WTC11 (cell line): ENCODE measurements around the gene CFAP298. TPM values are rescaled to one million over a fixed set of nuclear protein-coding genes. Genes with fewer than 3 reads are reported as not detected.

Experiments used
- ATAC-seq: fragments of 200-7000 bp; cut with Tn5 transposase; 2 replicates; pipeline ENCODE4 v1.10.0; 2021; ENCODE audit warnings: mild to moderate bottlenecking, moderate library complexity
- CTCF ChIA-PET: fragments of 300-600 bp; sonication (Branson Sonifier 250); formaldehyde crosslinking; loops from one replicate; lab custom pipeline; 2021; ENCODE audit warnings: antibody characterized with exemption; lab: Charles Lee
- POLR2A ChIA-PET: fragments of 350-600 bp; sonication (Branson Sonifier 250); formaldehyde crosslinking; loops from one replicate; lab custom pipeline; 2021; ENCODE audit warnings: antibody characterized with exemption; lab: Charles Lee
- DNase-seq: peaks from one replicate; pipeline ENCODE4 v3.0.0; 2021; ENCODE audit warnings: low spot score
- H3K27ac Mint-ChIP-seq: 2 replicates; pipeline ENCODE4 v1.8.0; 2021; ENCODE audit warnings: mixed read lengths
- H3K27me3 Mint-ChIP-seq: 2 replicates; pipeline ENCODE4 v1.8.0; 2021; ENCODE audit warnings: low read depth, mild to moderate bottlenecking, moderate library complexity, mixed read lengths
- H3K36me3 Mint-ChIP-seq: 2 replicates; pipeline ENCODE4 v1.8.0; 2021; ENCODE audit warnings: mixed read lengths
- H3K4me1 Mint-ChIP-seq: 2 replicates; pipeline ENCODE4 v1.8.0; 2022; ENCODE audit warnings: mixed read lengths
- H3K4me3 Mint-ChIP-seq: 2 replicates; pipeline ENCODE4 v1.8.0; 2021; ENCODE audit warnings: mild to moderate bottlenecking, moderate library complexity, mixed read lengths
- H3K9me3 Mint-ChIP-seq: 2 replicates; pipeline ENCODE4 v1.8.0; 2021; ENCODE audit warnings: mixed read lengths
- AFF4 ChIP-seq: sonication (generic); formaldehyde crosslinking; IDR thresholded peaks from 2 replicates; pipeline ENCODE4 v1.8.1; 2023; ENCODE audit warnings: mild to moderate bottlenecking, missing genetic modification reagents, borderline replicate concordance
- ATF2 ChIP-seq: sonication (generic); formaldehyde crosslinking; IDR thresholded peaks from 2 replicates; pipeline ENCODE4 v1.8.1; 2022; ENCODE audit warnings: low read depth, missing genetic modification reagents, borderline replicate concordance
- CBFB ChIP-seq: sonication (generic); formaldehyde crosslinking; IDR thresholded peaks from 2 replicates; pipeline ENCODE4 v1.8.1; 2022; ENCODE audit warnings: mild to moderate bottlenecking, low read depth, missing genetic modification reagents
- ELF4 ChIP-seq: sonication (generic); formaldehyde crosslinking; IDR thresholded peaks from 2 replicates; pipeline ENCODE4 v1.8.1; 2022; ENCODE audit warnings: low read depth, mild to moderate bottlenecking, moderate library complexity, missing genetic modification reagents
- EMX1 ChIP-seq: fragments of 250-450 bp; sonication (Bioruptor Pico); IDR thresholded peaks from 2 replicates; pipeline ENCODE4 v1.8.0; 2021; ENCODE audit warnings: mild to moderate bottlenecking
- FOXP1 ChIP-seq: sonication (generic); formaldehyde crosslinking; IDR thresholded peaks from 2 replicates; pipeline ENCODE4 v1.8.0; 2022; ENCODE audit warnings: missing genetic modification reagents, mild to moderate bottlenecking, moderate library complexity, borderline replicate concordance
- GABPB1 ChIP-seq: sonication (generic); formaldehyde crosslinking; IDR thresholded peaks from 2 replicates; pipeline ENCODE4 v1.8.1; 2023; ENCODE audit warnings: mild to moderate bottlenecking, missing genetic modification reagents
- GTF2I ChIP-seq: fragments of 250-450 bp; sonication (Bioruptor Pico); conservative IDR thresholded peaks from 2 replicates; pipeline ENCODE4 v1.4.0; 2021; ENCODE audit warnings: mild to moderate bottlenecking
- HMGA2 ChIP-seq: fragments of 250-450 bp; sonication (Bioruptor Pico); IDR thresholded peaks from 2 replicates; pipeline ENCODE4 v1.4.0; 2021; ENCODE audit warnings: mild to moderate bottlenecking, moderate library complexity
- IRF2 ChIP-seq: sonication (generic); formaldehyde crosslinking; IDR thresholded peaks from 2 replicates; pipeline ENCODE4 v1.8.0; 2022; ENCODE audit warnings: low read depth, missing genetic modification reagents, borderline replicate concordance
- JUN ChIP-seq: sonication (generic); formaldehyde crosslinking; IDR thresholded peaks from 2 replicates; pipeline ENCODE4 v1.8.0; 2023; ENCODE audit warnings: mild to moderate bottlenecking, missing genetic modification reagents
- MYBL2 ChIP-seq: sonication (generic); formaldehyde crosslinking; IDR thresholded peaks from 2 replicates; pipeline ENCODE4 v1.8.1; 2023; ENCODE audit warnings: mild to moderate bottlenecking, moderate library complexity, missing genetic modification reagents
- NFYB ChIP-seq: sonication (generic); formaldehyde crosslinking; conservative IDR thresholded peaks from 2 replicates; pipeline ENCODE4 v1.8.0; 2022; ENCODE audit warnings: low read depth, missing genetic modification reagents
- OVOL2 ChIP-seq: fragments of 250-450 bp; sonication (Bioruptor Pico); IDR thresholded peaks from 2 replicates; pipeline ENCODE4 v1.9.0; 2021; ENCODE audit warnings: mild to moderate bottlenecking, borderline replicate concordance
- PRRX2 ChIP-seq: fragments of 250-450 bp; sonication (Bioruptor Pico); IDR thresholded peaks from 2 replicates; pipeline ENCODE4 v1.8.0; 2021; ENCODE audit warnings: mild to moderate bottlenecking
- RELA ChIP-seq: sonication (generic); formaldehyde crosslinking; IDR thresholded peaks from 2 replicates; pipeline ENCODE4 v1.8.1; 2022; ENCODE audit warnings: missing genetic modification reagents, mild to moderate bottlenecking, borderline replicate concordance
- RORB ChIP-seq: fragments of 250-450 bp; sonication (Bioruptor Pico); IDR thresholded peaks from 2 replicates; pipeline ENCODE4 v1.9.0; 2021; ENCODE audit warnings: mild to moderate bottlenecking
- SMAD3 ChIP-seq: sonication (generic); formaldehyde crosslinking; IDR thresholded peaks from 2 replicates; pipeline ENCODE4 v1.8.0; 2022; ENCODE audit warnings: missing genetic modification reagents, mild to moderate bottlenecking, borderline replicate concordance
- SOX15 ChIP-seq: fragments of 250-450 bp; sonication (Bioruptor Pico); IDR thresholded peaks from 2 replicates; pipeline ENCODE4 v1.9.0; 2021; ENCODE audit warnings: mild to moderate bottlenecking
- TEAD4 ChIP-seq: sonication (generic); formaldehyde crosslinking; IDR thresholded peaks from 2 replicates; pipeline ENCODE4 v1.8.0; 2022; ENCODE audit warnings: mild to moderate bottlenecking, missing genetic modification reagents
- USF1 ChIP-seq: sonication (generic); formaldehyde crosslinking; IDR thresholded peaks from 2 replicates; pipeline ENCODE4 v1.8.0; 2022; ENCODE audit warnings: mild to moderate bottlenecking, missing genetic modification reagents
- USF2 ChIP-seq: sonication (generic); formaldehyde crosslinking; IDR thresholded peaks from 2 replicates; pipeline ENCODE4 v1.8.1; 2023; ENCODE audit warnings: mild to moderate bottlenecking, missing genetic modification reagents, moderate library complexity
- ZMAT4 ChIP-seq: fragments of 250-450 bp; sonication (Bioruptor Pico); IDR thresholded peaks from 2 replicates; pipeline ENCODE4 v1.9.0; 2021; ENCODE audit warnings: mild to moderate bottlenecking
- ZNF396 ChIP-seq: fragments of 250-450 bp; sonication (Bioruptor Pico); IDR thresholded peaks from 2 replicates; pipeline ENCODE4 v1.8.0; 2021; ENCODE audit warnings: mild to moderate bottlenecking, moderate library complexity, borderline replicate concordance
- ZNF423 ChIP-seq: fragments of 250-450 bp; sonication (Bioruptor Pico); IDR thresholded peaks from 2 replicates; pipeline ENCODE4 v2.1.2; 2022; ENCODE audit warnings: mild to moderate bottlenecking, moderate library complexity
- total RNA-seq: library from RNA; stranded (reverse); gene quantifications from 3 replicates; pipeline ENCODE4 v1.2.3, GENCODE V29; 2021

The CFAP298 gene
- total RNA-seq, 1 experiment from 2014 or later = 98.1 TPM

- no peak for ATAC-seq
- Mint-ChIP-seq H3K4me3 (no peak overlapping the region), H3K27ac (peak overlapping the region; percentile 50; the same call in 1 of the 2 replicates)
These were observed 3.3 kb downstream of the CFAP298 start for GRCh38 chr21:32608851-32609250.

DNA sequence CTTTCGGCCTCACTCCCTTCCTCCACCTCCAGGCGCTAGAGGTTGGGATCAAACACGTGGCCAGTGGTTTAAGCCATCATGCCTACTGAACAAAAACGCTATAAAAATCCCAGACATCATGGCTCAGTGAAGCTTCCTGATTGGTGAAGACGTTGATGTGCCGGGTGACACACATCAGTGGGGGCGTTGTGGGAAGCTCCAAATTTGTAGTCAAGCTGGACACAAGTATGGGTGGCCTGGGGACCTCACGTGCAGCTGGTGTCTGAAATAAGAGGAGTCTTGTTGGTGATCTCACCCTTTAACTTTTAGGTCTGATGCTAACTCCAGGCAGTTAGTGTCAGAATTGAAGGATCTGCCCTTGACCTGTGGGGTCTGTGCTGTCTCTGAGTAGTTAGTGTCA is 6.7 kb downstream of the CFAP298 start:
- TF ChIP-seq MYBL2 (no peak), ZNF423 (CRISPR knock-in tag) (no peak), AFF4 (CRISPR knock-in tag) (no peak), SOX15 (no peak), ZNF396 (CRISPR knock-in tag) (no peak), IRF2 (CRISPR knock-in tag) (no peak), OVOL2 (CRISPR knock-in tag) (no peak), RORB (CRISPR knock-in tag) (no peak), ATF2 (no peak), PRRX2 (CRISPR knock-in tag) (no peak), NFYB (CRISPR knock-in tag) (no peak), ELF4 (no peak), GTF2I (CRISPR knock-in tag) (no peak), FOXP1 (CRISPR knock-in tag) (no peak)
- Mint-ChIP-seq H3K4me1 (peaks cover 58% of the 10 kb centered on the region), H3K9me3 (no peaks in the 10 kb centered on the region), H3K4me3 (peak overlapping the region; percentile 18), H3K27me3 (no peaks in the 10 kb centered on the region), H3K36me3 (peaks cover 64% of the 10 kb centered on the region), H3K27ac (peak overlapping the region; percentile 95)
- ChIA-PET POLR2A (interaction anchor here (0.6 kb wide), 1 partner anchor 538 kb away, joined by 3 read pairs; no protein-coding TSS in a partner anchor), CTCF (interaction anchor here (1.6 to 8.1 kb wide), 5 partner anchors 27 to 299 kb away, joined by 3 to 141 read pairs (median 8); partner anchors contain the start of gene URB1)
- no peak for ATAC-seq
- DNase-seq = no peak

More at GRCh38 chr21:32608851-32609250, 3.3 kb downstream of the CFAP298 start:
- ChIA-PET CTCF (interaction anchor here (0.7 to 5.7 kb wide), 2 partner anchors 8 to 315 kb away, joined by 3 to 31 read pairs; no protein-coding TSS in a partner anchor), POLR2A (interaction anchor here (0.6 kb wide), 1 partner anchor 201 kb away, joined by 3 read pairs; no protein-coding TSS in a partner anchor)
- no peak for DNase-seq
- H3K27me3 Mint-ChIP-seq = peaks cover 2% of the 10 kb centered on the region; the same call in 1 of the 2 replicates
- H3K9me3 Mint-ChIP-seq = no peaks in the 10 kb centered on the region
- TF ChIP-seq FOXP1 (CRISPR knock-in tag) (no peak), USF1 (no peak), EMX1 (no peak), ELF4 (no peak), ZMAT4 (CRISPR knock-in tag) (no peak), CBFB (CRISPR knock-in tag) (no peak), GABPB1 (CRISPR knock-in tag) (no peak), RELA (CRISPR knock-in tag) (no peak), IRF2 (CRISPR knock-in tag) (no peak), TEAD4 (no peak), SMAD3 (no peak), USF2 (CRISPR knock-in tag) (no peak), HMGA2 (CRISPR knock-in tag) (no peak), JUN (CRISPR knock-in tag) (no peak)
- H3K4me1 Mint-ChIP-seq = peaks cover 43% of the 10 kb centered on the region
- H3K36me3 Mint-ChIP-seq = peaks cover 42% of the 10 kb centered on the region
